GM12873 (cell line): Measurements from ENCODE around the gene GORASP1.

ENCODE experiments used
- TF ChIP-seq, protein P1 (sequence below): IDR thresholded peaks from 2 replicates; pipeline ENCODE4 v1.5.1; 2012; ENCODE audit warnings: low read depth, mild to moderate bottlenecking, moderate library complexity, low read length, control low read depth; ENCODE audit not compliant: insufficient read depth; ENCODE audit errors: missing control alignments

Gene GORASP1

DNA sequence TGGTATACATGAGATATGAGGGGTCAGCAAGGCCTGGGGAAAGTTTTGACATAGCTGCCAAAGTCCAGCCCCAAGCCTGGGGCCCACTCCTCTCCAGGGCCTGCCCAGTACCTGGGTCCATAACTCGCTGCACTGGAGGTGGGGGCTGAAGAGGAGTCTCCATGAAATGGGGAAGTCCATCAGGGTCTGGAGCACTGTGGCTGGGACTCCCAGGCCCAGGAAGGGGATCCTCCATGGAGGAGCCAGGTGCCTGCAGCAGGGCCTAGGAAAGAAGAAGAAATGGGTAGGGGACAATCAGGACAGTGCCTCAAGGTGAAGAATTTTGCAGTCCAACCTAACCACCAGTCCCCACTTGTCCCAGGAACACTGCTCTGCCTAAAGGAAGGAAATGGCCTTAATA is 8.2 kb downstream of the GORASP1 start:
- TF ChIP-seq, protein P1, sequence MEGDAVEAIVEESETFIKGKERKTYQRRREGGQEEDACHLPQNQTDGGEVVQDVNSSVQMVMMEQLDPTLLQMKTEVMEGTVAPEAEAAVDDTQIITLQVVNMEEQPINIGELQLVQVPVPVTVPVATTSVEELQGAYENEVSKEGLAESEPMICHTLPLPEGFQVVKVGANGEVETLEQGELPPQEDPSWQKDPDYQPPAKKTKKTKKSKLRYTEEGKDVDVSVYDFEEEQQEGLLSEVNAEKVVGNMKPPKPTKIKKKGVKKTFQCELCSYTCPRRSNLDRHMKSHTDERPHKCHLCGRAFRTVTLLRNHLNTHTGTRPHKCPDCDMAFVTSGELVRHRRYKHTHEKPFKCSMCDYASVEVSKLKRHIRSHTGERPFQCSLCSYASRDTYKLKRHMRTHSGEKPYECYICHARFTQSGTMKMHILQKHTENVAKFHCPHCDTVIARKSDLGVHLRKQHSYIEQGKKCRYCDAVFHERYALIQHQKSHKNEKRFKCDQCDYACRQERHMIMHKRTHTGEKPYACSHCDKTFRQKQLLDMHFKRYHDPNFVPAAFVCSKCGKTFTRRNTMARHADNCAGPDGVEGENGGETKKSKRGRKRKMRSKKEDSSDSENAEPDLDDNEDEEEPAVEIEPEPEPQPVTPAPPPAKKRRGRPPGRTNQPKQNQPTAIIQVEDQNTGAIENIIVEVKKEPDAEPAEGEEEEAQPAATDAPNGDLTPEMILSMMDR, result no peak

DNA sequence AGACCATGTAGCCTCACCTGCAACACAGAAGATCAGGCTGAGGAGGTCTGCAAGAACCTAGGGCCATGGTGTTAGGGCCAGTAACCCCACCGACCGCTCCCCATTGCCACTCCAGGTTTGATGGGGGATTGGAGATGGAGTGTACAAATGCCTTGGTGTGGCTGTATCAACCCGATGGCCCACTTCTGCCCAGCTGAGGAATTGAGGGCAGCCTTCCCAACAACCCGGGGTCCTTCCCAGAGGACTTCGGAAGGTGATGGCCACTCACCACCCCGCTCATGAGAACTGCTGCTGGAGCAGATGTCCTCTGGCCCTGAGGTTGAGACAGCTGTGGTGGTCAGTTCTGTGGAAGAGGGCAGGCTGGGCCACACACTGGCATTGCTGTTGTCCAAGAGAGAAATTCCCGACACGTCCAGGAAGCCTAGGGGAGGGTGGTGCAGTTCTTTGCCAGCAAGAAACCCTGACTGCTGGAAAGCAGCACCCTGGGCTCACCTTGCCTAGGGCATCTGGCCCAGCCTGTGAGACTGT is 8.9 kb downstream of the GORASP1 start:
- TF ChIP-seq, protein P1, result no peak

DNA sequence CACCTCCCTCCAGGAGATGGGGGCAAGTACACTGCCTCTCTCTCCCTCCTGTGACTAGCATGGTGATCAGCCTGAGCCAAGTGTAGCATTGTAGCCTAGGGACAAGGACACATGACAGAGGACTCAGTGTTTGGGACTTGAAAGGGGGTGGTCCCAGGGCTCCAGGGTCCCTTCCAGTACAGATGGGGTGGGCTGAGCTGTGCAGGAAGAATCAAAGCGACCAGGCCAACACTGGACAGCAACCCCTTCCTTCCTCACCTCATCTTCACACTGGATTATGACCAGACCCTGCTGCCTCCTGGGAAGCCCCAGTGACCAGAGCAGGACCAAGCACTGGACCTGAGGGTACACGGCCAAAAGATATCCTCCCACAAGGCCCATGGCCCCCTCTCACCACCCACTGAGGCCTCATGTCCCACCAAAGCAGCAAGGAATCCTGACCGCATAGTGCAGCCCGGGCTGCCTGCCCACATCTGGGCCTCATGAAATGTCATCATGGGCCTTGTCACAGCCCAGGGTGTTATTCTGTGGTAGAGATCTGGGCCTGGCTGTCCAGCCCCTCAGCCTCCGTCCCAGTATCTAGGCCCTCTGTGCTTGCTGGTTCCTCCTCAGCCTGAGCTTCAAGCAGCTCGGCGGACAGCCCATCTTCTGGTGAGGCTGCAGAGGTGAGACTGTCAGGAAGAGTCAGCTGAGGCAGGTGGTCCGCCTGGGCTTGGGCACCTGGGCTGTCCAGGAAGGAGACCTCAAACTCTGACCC is 9.5 kb downstream of the GORASP1 start:
- TF ChIP-seq, protein P1, result no peak

DNA sequence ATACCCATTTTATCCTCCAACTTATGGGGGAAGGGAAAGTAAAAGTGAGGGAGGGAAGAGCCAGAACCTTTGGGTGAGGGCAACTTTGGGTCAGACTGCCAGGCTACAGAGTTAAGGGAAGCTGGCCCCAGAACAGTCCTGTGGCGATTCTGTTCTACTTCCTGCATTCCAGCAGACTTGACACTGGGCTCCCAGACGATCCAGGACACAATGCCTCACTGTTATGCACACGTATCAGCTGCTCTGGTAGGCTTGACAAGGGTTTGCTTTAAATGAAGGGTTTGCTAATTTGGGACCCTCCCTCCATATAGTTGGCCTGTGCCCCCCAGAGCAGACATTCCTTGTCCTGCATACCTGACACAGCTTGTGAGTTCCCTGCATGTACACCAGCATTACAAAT is 10.7 kb downstream of the GORASP1 start:
- TF ChIP-seq, protein P1, result no peak

DNA sequence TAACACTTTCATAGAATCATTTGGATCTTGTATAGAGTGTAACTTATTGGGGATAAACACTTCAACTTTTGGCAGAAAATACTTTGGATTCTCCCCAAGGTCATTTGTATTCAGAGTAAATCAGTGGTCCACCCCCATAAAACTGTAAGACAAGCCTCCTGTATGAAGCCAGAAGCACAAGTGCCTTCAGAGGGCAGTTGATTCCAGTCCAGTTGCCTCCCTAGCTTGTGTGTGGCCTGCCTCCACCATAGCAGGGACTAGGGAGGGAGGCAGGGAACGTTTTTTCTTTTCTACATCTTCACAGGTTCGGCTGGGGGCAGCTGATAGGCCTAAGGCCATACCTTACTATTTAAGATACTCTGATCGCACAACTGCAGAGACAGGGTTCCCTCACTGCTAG is 11.6 kb downstream of the GORASP1 start:
- TF ChIP-seq, protein P1, result no peak

DNA sequence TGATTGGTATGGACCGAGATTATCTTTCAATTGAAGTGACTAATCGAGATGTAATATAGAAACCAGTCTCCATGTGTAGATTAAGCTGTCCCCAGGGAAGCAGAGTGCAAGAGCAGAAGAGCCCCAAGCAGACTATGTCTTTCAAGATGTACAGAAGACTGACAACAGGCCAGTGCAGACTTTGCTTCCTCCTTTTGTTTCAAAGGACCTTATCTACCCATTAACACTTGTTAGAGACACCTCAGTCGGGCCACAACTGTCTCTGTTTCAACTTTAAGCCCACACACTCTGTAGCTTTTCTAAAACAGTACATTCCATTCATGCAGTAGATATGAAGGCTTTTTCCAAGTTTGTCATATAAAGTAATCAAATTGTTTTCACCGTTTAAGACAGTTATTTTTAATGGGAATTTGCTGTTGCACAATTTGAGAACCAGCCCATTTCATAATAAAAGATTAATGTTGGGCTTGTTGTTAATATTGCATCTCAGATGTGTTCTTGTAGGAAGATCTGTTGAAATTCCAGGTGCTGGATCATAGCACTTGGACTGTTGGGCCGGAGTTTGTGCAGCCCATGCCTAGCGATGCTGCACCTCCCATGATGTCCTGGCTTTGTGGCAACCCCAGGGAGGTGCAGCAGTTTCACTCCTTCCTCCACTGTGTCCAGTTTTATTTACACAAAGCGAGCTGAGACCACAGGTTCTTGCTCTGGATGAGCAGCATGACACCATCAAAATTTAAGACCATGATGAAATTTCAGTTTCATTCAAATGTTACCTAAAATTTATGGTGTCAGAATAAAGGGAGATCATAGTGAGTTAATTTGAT is 12.4 kb downstream of the GORASP1 start:
- TF ChIP-seq, protein P1, result no peak

DNA sequence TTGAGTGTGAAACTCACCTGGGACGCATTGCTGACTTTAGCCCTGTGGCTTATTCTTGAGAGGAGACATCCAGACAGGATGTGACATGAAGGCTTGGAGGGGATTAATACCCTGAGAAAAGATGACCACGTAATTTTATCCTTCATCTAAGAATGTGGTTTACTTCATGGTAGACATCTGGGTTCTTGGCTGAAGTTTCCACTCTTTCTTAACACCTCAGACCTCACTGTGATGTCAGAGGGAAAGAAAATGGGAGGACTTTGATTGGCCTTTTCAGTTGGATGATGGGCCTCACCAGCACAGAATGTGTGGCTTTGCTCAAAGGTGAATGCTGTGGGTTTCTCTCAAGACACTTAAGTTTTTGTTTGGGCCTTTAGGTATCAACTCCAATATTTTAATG is 16.5 kb downstream of the GORASP1 start:
- TF ChIP-seq, protein P1, result no peak
